Smooth muscle cell (in vitro differentiated cells): ENCODE results near the gene ASIC2. TPM values are rescaled to one million over a fixed set of nuclear protein-coding genes. Genes with fewer than 3 reads are reported as not detected.

ENCODE experiments used
- DNase-seq: peaks from one replicate; lab custom pipeline; 2025; ENCODE audit not compliant: unreplicated experiment; lab: John Stamatoyannopoulos, UW
- H2AFZ ChIP-seq: fragments of 200-600 bp; sonication (generic); 2 replicates; pipeline ENCODE4 v1.6.0; 2016; ENCODE audit warnings: antibody characterized with exemption, low read depth, mild to moderate bottlenecking
- H3F3A ChIP-seq: fragments of 200-600 bp; sonication (generic); 2 replicates; pipeline ENCODE4 v1.6.0; 2017; ENCODE audit warnings: antibody characterized with exemption, low read depth
- H3K27ac ChIP-seq: fragments of 200-600 bp; sonication (generic); 2 replicates; pipeline ENCODE4 v1.5.1; 2016; ENCODE audit warnings: low read depth, mild to moderate bottlenecking
- H3K27me3 ChIP-seq: fragments of 200-600 bp; sonication (generic); 2 replicates; pipeline ENCODE4 v1.6.1; 2016; ENCODE audit warnings: low read depth, mild to moderate bottlenecking
- H3K36me3 ChIP-seq: fragments of 200-600 bp; sonication (generic); 2 replicates; pipeline ENCODE4 v1.5.1; 2016; ENCODE audit warnings: low read depth
- H3K4me1 ChIP-seq: fragments of 200-600 bp; sonication (generic); 2 replicates; pipeline ENCODE4 v1.5.1; 2016; ENCODE audit warnings: low read depth
- H3K4me2 ChIP-seq: fragments of 200-600 bp; sonication (generic); 2 replicates; pipeline ENCODE4 v1.6.0; 2016; ENCODE audit warnings: mild to moderate bottlenecking
- H3K4me3 ChIP-seq: fragments of 200-600 bp; sonication (generic); 2 replicates; pipeline ENCODE4 v1.5.1; 2016; ENCODE audit warnings: mild to moderate bottlenecking
- H3K79me2 ChIP-seq: fragments of 200-600 bp; sonication (generic); 2 replicates; pipeline ENCODE4 v1.6.0; 2016; ENCODE audit warnings: low read depth, mild to moderate bottlenecking
- H3K9ac ChIP-seq: fragments of 200-600 bp; sonication (generic); 2 replicates; pipeline ENCODE4 v1.6.0; 2016; ENCODE audit warnings: low read depth
- H3K9me3 ChIP-seq: fragments of 200-600 bp; sonication (generic); replicated peaks from 2 replicates; pipeline ENCODE4 v1.5.1; 2016; ENCODE audit warnings: low read depth
- H4K20me1 ChIP-seq: fragments of 200-600 bp; sonication (generic); 2 replicates; pipeline ENCODE4 v1.6.0; 2016; ENCODE audit warnings: low read depth
- CTCF ChIP-seq: fragments of 200-600 bp; sonication (generic); IDR thresholded peaks from 2 replicates; pipeline ENCODE4 v1.5.1; 2017; ENCODE audit warnings: borderline replicate concordance, mild to moderate bottlenecking, antibody characterized with exemption; ENCODE audit not compliant: insufficient read depth, poor library complexity, severe bottlenecking
- WGBS: methylation state at CpG from one replicate; pipeline ENCODE4 v1.1.7; 2016; ENCODE audit warnings: low lambda C conversion rate; 5-methylcytosine and 5-hydroxymethylcytosine counted together
- polyA plus RNA-seq: library from polyadenylated mRNA; unstranded; fragments of >200 nt; fragmentation: Nextera tagmentation; extraction: Ambion mirVana; gene quantifications from 2 replicates; pipeline ENCODE4 v1.2.1, GENCODE V29; 2016
- total RNA-seq: library from RNA; depleted of rRNA; stranded (reverse); fragments of >200 nt; gene quantifications from 2 replicates; pipeline ENCODE4 v1.2.3, GENCODE V29; 2014

The ASIC2 gene
- total and polyA plus RNA-seq, 2 experiments from 2014 or later: 0.18 to 0.23 TPM

DNA sequence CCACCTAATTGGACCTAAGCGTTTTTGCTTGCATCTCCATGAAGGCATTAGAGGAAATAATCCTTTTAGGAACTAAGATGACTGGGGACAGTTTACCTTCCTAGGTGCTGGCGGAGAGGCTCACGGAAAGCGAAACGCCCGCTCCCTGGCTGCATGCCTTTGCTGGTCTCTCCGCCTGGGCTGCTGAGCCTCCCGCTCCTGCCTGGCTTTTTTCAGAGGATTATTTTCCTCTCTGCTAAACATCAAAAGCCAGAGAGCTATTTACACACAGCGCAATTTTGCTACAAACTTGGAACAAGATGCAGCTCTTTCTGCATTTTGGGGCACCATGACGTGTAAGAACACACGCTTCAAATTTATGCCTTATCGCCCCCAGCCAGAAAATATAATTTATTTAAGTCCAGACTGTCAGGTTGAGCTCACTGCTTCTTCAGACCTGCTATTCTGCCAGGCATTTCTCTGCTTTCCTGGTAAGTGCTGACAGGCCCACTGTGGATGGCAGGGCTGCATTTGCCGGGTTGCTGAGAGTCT, 177.0 kb downstream of the ASIC2 start:
- no peak for DNase-seq
- no peak overlapping the region for H3K4me2 ChIP-seq
- TF ChIP-seq CTCF: no peak
- H3K36me3 ChIP-seq: no peaks in the 10 kb centered on the region
- H4K20me1 ChIP-seq: no peaks in the 10 kb centered on the region
- H3K79me2 ChIP-seq: no peaks in the 10 kb centered on the region
- no peak overlapping the region for H3K4me3 ChIP-seq
- H3K4me1 ChIP-seq: no peaks in the 10 kb centered on the region
- WGBS: 83% methylated on average over 13 of the region's 13 CpGs
- no peak overlapping the region for H3K27ac ChIP-seq
- H3K9me3 ChIP-seq: no peaks in the 10 kb centered on the region
- no peaks in the 10 kb centered on the region for H3F3A ChIP-seq
- peaks cover 21% of the 10 kb centered on the region for H3K27me3 ChIP-seq
- no peak overlapping the region for H3K9ac ChIP-seq
- no peak overlapping the region for H2AFZ ChIP-seq

GRCh38 chr17:33115366-33115765, 177.7 kb downstream of the ASIC2 start:
- Histone ChIP-seq H3K36me3 (no peaks in the 10 kb centered on the region), H3K9me3 (no peaks in the 10 kb centered on the region), H3K27ac (no peak overlapping the region), H3K9ac (no peak overlapping the region), H3K79me2 (no peaks in the 10 kb centered on the region), H3F3A (no peaks in the 10 kb centered on the region), H4K20me1 (no peaks in the 10 kb centered on the region), H3K4me3 (no peak overlapping the region), H2AFZ (no peak overlapping the region), H3K27me3 (peaks cover 21% of the 10 kb centered on the region), H3K4me2 (no peak overlapping the region), H3K4me1 (no peaks in the 10 kb centered on the region)
- TF ChIP-seq CTCF: no peak
- WGBS: 95% methylated on average over 5 of the region's 5 CpGs
- no peak for DNase-seq

DNA sequence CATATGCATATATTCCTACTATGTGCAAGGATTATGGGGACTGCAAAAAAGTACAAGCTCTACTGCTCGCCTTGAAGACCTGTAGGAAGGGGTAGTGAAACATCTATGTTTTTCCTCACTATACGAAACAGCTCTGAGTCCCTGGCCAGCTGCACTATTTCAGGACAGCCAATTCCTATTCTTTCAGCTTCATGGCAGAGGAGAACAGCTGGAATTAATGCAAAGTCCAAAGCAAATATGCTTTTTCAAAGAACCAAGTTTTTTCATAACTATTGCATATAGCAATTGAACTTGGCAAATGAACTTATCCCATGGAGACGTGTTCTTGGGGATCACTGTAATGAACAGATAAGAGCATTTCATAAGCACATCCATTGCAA, 179.1 kb downstream of the ASIC2 start:
- H3K4me2 ChIP-seq: no peak overlapping the region
- 82% methylated on average over 3 of the region's 3 CpGs for WGBS
- no peaks in the 10 kb centered on the region for H3F3A ChIP-seq
- no peaks in the 10 kb centered on the region for H3K36me3 ChIP-seq
- H3K4me3 ChIP-seq: no peak overlapping the region
- TF ChIP-seq CTCF: no peak
- no peak overlapping the region for H2AFZ ChIP-seq
- H3K9ac ChIP-seq: no peak overlapping the region
- DNase-seq: no peak
- H3K9me3 ChIP-seq: no peaks in the 10 kb centered on the region
- no peak overlapping the region for H3K27ac ChIP-seq
- no peaks in the 10 kb centered on the region for H3K4me1 ChIP-seq
- H3K79me2 ChIP-seq: no peaks in the 10 kb centered on the region
- H3K27me3 ChIP-seq: peaks cover 14% of the 10 kb centered on the region
- H4K20me1 ChIP-seq: no peaks in the 10 kb centered on the region

DNA sequence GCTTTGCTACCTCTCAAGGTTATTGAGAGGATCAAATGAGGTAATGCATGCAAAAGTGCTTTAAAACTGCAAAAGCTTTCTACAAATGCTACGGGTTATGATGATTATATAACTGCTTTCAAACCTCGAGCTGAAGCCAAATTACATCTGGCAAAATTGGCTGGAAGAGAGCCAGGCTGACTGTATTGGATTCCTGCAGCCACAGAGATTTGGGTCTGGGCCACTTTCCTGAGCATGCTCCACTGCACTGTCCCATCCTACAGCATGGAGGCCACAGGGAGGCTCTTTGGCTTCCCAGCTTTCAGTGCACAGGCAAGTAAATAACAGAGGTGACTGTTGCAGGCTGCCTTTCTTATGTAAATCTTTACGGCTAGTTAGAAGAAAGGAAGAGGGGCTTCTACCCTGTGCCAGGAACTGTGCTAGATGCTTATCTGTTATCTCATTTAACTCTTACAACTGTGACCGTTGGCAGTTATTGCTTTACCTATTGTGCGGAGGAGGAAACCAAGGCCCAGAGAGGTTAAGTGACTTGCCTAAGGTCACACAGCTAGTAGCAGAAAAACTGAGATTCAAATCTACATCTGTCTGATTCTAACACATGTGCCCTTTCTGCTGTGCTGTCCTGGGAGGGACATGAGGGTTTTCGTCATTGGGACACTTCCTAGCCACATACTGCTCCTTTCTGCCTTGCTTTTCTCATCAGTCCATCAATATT, 179.7 kb downstream of the ASIC2 start:
- no peaks in the 10 kb centered on the region for H3K36me3 ChIP-seq
- no peaks in the 10 kb centered on the region for H4K20me1 ChIP-seq
- DNase-seq: no peak
- no peak overlapping the region for H3K4me3 ChIP-seq
- H2AFZ ChIP-seq: no peak overlapping the region
- no peak overlapping the region for H3K27ac ChIP-seq
- no peaks in the 10 kb centered on the region for H3F3A ChIP-seq
- no peak overlapping the region for H3K9ac ChIP-seq
- TF ChIP-seq CTCF: no peak
- peaks cover 10% of the 10 kb centered on the region for H3K27me3 ChIP-seq
- no peaks in the 10 kb centered on the region for H3K4me1 ChIP-seq
- H3K79me2 ChIP-seq: no peaks in the 10 kb centered on the region
- H3K9me3 ChIP-seq: no peaks in the 10 kb centered on the region
- 80% methylated on average over 6 of the region's 6 CpGs for WGBS
- H3K4me2 ChIP-seq: no peak overlapping the region
